PC-3 (cell line): Measurements from ENCODE around the gene NUP43.
"Not testable (repeated sequence)": the region's sequence is repeated elsewhere in the genome, so short reads cannot be mapped to it uniquely, and the experiment has no call there.

Experiments used
- EZH2 ChIP-seq: fragments of 300-600 bp; sonication (generic); IDR thresholded peaks from one replicate; pipeline ENCODE4 v1.6.1; 2017; ENCODE audit warnings: antibody characterized with exemption, mild to moderate bottlenecking, low read length; ENCODE audit not compliant: unreplicated experiment
- TF ChIP-seq, protein P1 (sequence below): fragments of 300-600 bp; sonication (generic); conservative IDR thresholded peaks from 2 replicates; pipeline ENCODE4 v1.5.1; 2017; ENCODE audit warnings: antibody characterized with exemption, low read depth, mild to moderate bottlenecking, low read length

DNA sequence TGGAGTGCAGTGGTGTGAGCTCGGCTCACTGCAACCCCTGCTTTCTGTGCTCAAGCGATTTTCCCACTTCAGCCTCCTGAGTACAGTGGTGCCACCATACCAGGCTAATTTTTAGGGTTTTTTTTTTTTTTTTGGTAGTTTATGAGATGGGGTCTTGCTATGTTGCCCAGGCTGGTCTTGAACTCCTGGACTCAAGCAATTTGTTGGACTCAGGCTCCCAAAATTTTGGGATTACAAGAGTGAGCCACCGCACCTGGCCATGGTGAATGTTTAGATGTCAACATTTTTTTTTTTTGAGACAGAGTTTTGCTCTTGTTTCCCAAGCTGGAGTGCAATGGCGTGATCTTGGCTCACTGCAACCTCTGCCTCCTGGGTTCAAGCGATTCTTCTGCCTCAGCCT, 5.6 kb upstream of the NUP43 start:
- TF ChIP-seq EZH2 = not testable (repeated sequence)
- TF ChIP-seq, protein P1, sequence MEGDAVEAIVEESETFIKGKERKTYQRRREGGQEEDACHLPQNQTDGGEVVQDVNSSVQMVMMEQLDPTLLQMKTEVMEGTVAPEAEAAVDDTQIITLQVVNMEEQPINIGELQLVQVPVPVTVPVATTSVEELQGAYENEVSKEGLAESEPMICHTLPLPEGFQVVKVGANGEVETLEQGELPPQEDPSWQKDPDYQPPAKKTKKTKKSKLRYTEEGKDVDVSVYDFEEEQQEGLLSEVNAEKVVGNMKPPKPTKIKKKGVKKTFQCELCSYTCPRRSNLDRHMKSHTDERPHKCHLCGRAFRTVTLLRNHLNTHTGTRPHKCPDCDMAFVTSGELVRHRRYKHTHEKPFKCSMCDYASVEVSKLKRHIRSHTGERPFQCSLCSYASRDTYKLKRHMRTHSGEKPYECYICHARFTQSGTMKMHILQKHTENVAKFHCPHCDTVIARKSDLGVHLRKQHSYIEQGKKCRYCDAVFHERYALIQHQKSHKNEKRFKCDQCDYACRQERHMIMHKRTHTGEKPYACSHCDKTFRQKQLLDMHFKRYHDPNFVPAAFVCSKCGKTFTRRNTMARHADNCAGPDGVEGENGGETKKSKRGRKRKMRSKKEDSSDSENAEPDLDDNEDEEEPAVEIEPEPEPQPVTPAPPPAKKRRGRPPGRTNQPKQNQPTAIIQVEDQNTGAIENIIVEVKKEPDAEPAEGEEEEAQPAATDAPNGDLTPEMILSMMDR = not testable (repeated sequence)
